Measurements from ENCODE around the gene ADAMTS18.

DNA sequence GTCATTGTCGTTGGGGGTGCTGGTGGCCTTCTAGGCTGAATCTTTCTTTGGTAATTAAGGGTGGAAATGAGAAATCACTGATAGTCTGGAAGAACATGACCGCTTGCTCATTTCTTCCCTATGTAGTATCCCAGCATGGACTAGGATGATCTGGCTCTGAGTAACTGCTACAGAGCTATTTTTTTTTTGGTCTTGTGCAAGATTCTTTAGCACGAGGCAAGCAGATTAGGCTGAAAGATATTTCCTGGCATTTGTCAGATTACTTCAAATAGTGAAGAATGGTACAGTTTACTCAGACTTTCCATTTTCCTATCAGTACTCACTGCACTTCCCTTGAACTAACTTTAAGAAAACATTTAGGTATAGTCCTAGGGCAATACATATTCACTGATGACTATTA is 146.6 kb downstream of the ADAMTS18 start:
- TF ChIP-seq, protein P1, sequence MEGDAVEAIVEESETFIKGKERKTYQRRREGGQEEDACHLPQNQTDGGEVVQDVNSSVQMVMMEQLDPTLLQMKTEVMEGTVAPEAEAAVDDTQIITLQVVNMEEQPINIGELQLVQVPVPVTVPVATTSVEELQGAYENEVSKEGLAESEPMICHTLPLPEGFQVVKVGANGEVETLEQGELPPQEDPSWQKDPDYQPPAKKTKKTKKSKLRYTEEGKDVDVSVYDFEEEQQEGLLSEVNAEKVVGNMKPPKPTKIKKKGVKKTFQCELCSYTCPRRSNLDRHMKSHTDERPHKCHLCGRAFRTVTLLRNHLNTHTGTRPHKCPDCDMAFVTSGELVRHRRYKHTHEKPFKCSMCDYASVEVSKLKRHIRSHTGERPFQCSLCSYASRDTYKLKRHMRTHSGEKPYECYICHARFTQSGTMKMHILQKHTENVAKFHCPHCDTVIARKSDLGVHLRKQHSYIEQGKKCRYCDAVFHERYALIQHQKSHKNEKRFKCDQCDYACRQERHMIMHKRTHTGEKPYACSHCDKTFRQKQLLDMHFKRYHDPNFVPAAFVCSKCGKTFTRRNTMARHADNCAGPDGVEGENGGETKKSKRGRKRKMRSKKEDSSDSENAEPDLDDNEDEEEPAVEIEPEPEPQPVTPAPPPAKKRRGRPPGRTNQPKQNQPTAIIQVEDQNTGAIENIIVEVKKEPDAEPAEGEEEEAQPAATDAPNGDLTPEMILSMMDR (IDR thresholded peaks at IDR 0.05; ENCODE audit: insufficient read depth, low read length): no peak
- TF ChIP-seq POLR2AphosphoS5 (IDR thresholded peaks at IDR 0.05; ENCODE audit: low read depth) (no peak), GABPA (IDR thresholded peaks at IDR 0.05; ENCODE audit: low read depth) (no peak), SPI1 (IDR thresholded peaks at IDR 0.05; ENCODE audit: borderline replicate concordance, low read depth) (no peak)
- TF ChIP-seq, protein P2, sequence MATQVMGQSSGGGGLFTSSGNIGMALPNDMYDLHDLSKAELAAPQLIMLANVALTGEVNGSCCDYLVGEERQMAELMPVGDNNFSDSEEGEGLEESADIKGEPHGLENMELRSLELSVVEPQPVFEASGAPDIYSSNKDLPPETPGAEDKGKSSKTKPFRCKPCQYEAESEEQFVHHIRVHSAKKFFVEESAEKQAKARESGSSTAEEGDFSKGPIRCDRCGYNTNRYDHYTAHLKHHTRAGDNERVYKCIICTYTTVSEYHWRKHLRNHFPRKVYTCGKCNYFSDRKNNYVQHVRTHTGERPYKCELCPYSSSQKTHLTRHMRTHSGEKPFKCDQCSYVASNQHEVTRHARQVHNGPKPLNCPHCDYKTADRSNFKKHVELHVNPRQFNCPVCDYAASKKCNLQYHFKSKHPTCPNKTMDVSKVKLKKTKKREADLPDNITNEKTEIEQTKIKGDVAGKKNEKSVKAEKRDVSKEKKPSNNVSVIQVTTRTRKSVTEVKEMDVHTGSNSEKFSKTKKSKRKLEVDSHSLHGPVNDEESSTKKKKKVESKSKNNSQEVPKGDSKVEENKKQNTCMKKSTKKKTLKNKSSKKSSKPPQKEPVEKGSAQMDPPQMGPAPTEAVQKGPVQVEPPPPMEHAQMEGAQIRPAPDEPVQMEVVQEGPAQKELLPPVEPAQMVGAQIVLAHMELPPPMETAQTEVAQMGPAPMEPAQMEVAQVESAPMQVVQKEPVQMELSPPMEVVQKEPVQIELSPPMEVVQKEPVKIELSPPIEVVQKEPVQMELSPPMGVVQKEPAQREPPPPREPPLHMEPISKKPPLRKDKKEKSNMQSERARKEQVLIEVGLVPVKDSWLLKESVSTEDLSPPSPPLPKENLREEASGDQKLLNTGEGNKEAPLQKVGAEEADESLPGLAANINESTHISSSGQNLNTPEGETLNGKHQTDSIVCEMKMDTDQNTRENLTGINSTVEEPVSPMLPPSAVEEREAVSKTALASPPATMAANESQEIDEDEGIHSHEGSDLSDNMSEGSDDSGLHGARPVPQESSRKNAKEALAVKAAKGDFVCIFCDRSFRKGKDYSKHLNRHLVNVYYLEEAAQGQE (IDR thresholded peaks at IDR 0.05; ENCODE audit: insufficient replicate concordance, low read depth): no peak
